GM18498 (cell line): Measurements from ENCODE around the gene ENO3.

Experiments used
- ATAC-seq: cut with Tn5 transposase; IDR thresholded peaks from one replicate; pipeline ENCODE4 v1.9.1; 2021; ENCODE audit warnings: mild to moderate bottlenecking, moderate library complexity; ENCODE audit not compliant: unreplicated experiment

Gene ENO3

GRCh38 chr17:4949321-4950074 is 1.4 kb upstream of the ENO3 start:
- peak; percentile 36 for ATAC-seq

GRCh38 chr17:4950075-4950745 is 709 bp upstream of the ENO3 start:
- ATAC-seq: peak; percentile 3

GRCh38 chr17:4951486-4951885 is 567 bp downstream of the ENO3 start:
- ATAC-seq: no peak

- ATAC-seq: no peak
These were observed 2.6 kb downstream of the ENO3 start for GRCh38 chr17:4953451-4953961.

- no peak for ATAC-seq
These were observed 4.2 kb downstream of the ENO3 start for GRCh38 chr17:4955091-4955490.

- ATAC-seq: no peak
These were observed 5.7 kb downstream of the ENO3 start for GRCh38 chr17:4956493-4957061.

- no peak for ATAC-seq
These were observed 7.2 kb downstream of the ENO3 start for GRCh38 chr17:4958102-4958501.

GRCh38 chr17:4959261-4959965 is 8.5 kb downstream of the ENO3 start:
- no peak for ATAC-seq

GRCh38 chr17:4960279-4960922 is 9.5 kb downstream of the ENO3 start:
- no peak for ATAC-seq

- ATAC-seq: no peak
These were observed 14.5 kb downstream of the ENO3 start for GRCh38 chr17:4965311-4965986.

- ATAC-seq: peak; percentile 82
These were observed 16.1 kb downstream of the ENO3 start for GRCh38 chr17:4966844-4967538.

- ATAC-seq: peak; percentile 69
These were observed 16.9 kb downstream of the ENO3 start, which contains the start of gene SPAG7 for GRCh38 chr17:4967539-4968485. SPAG7 (minus strand) TSS chr17:4967817; CDS start chr17:4967804, 13 bp downstream.

- ATAC-seq: no peak
These were observed 17.6 kb downstream of the ENO3 start for GRCh38 chr17:4968486-4969046.

- no peak for ATAC-seq
These were observed 18.2 kb downstream of the ENO3 start for GRCh38 chr17:4969047-4969550.

GRCh38 chr17:4969551-4970173 is 18.7 kb downstream of the ENO3 start:
- ATAC-seq: no peak

- no peak for ATAC-seq
These were observed 19.4 kb downstream of the ENO3 start for GRCh38 chr17:4970273-4970672.

- ATAC-seq: no peak
These were observed 20.9 kb downstream of the ENO3 start for GRCh38 chr17:4971826-4972225.
